ENCODE data around the gene SULT1A2.
"Not testable (repeated sequence)": the region's sequence is repeated elsewhere in the genome, so short reads cannot be mapped to it uniquely, and the experiment has no call there.

SULT1A2 gene

GRCh38 chr16:28589930-28590329 is 6.9 kb downstream of the SULT1A2 start:
- DNase-seq, result no peak

GRCh38 chr16:28589069-28589468 is 7.8 kb downstream of the SULT1A2 start:
- no peak for DNase-seq

GRCh38 chr16:28587386-28587785 is 9.5 kb downstream of the SULT1A2 start:
- DNase-seq, result no peak

GRCh38 chr16:28586466-28586865 is 10.4 kb downstream of the SULT1A2 start:
- DNase-seq, result no peak

- no peak for DNase-seq
Observed at GRCh38 chr16:28585674-28586073, 11.2 kb downstream of the SULT1A2 start.

GRCh38 chr16:28580726-28581315 is 16.0 kb downstream of the SULT1A2 start:
- DNase-seq, result no peak

- DNase-seq, result no peak
Observed at GRCh38 chr16:28575446-28576109, 21.3 kb downstream of the SULT1A2 start.

GRCh38 chr16:28574925-28575324 is 21.9 kb downstream of the SULT1A2 start:
- no peak for DNase-seq

- DNase-seq, result no peak
Observed at GRCh38 chr16:28573738-28574718, 22.8 kb downstream of the SULT1A2 start.

- DNase-seq, result peak; percentile 74
Observed at GRCh38 chr16:28572696-28573510, 23.9 kb downstream of the SULT1A2 start.

- DNase-seq, result no peak
Observed at GRCh38 chr16:28569968-28570752, 26.7 kb downstream of the SULT1A2 start.

GRCh38 chr16:28569021-28569420 is 27.8 kb downstream of the SULT1A2 start:
- peak; percentile 46 for DNase-seq

GRCh38 chr16:28567292-28567691 is 29.6 kb downstream of the SULT1A2 start:
- no peak for DNase-seq

- DNase-seq, result not testable (repeated sequence)
Observed at GRCh38 chr16:28566233-28566925, 30.5 kb downstream of the SULT1A2 start.

- DNase-seq, result no peak
Observed at GRCh38 chr16:28563218-28563617, 33.6 kb downstream of the SULT1A2 start.

GRCh38 chr16:28562199-28562598 is 34.7 kb downstream of the SULT1A2 start:
- no peak for DNase-seq

GRCh38 chr16:28561557-28562187 is 35.2 kb downstream of the SULT1A2 start:
- DNase-seq, result no peak

- DNase-seq, result peak; percentile 22
Observed at GRCh38 chr16:28558456-28558855, 38.4 kb downstream of the SULT1A2 start.

- no peak for DNase-seq
Observed at GRCh38 chr16:28556914-28557320, 39.9 kb downstream of the SULT1A2 start.

- no peak for DNase-seq
Observed at GRCh38 chr16:28555561-28555960, 41.3 kb downstream of the SULT1A2 start.
